PC-9 (cell line): ENCODE results near the gene DUSP16.

Experiments used
- EZH2 ChIP-seq: fragments of 200-600 bp; sonication (generic); IDR thresholded peaks from 2 replicates; pipeline ENCODE4 v1.8.0; 2017; ENCODE audit warnings: antibody characterized with exemption, low read depth
- TF ChIP-seq, protein P1 (sequence below): fragments of 200-600 bp; sonication (generic); conservative IDR thresholded peaks from 2 replicates; pipeline ENCODE4 v1.6.1; 2017; ENCODE audit warnings: mixed run types, antibody characterized with exemption, mild to moderate bottlenecking, moderate library complexity

DNA sequence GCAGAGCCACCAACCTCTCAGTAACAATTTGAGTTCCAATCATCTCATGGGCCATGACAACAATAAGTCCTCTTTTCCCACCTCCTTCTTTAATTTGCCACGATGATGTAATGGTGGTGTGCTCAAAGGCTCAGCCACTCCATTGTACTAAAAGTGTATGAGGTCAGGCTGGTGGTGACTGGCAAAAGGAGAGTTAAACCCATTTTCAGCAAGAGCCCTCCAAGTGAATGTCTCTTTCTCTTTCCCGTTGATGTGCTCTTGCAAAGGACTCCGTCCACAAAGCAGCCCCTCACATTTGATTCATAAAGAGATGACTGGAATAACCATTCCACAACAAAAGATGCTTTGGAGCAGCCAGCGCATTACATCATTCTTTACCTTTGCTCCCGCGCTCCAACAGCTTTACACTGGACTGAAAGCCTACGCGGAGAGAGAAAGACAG is 41.6 kb downstream of the DUSP16 start:
- TF ChIP-seq, protein P1, sequence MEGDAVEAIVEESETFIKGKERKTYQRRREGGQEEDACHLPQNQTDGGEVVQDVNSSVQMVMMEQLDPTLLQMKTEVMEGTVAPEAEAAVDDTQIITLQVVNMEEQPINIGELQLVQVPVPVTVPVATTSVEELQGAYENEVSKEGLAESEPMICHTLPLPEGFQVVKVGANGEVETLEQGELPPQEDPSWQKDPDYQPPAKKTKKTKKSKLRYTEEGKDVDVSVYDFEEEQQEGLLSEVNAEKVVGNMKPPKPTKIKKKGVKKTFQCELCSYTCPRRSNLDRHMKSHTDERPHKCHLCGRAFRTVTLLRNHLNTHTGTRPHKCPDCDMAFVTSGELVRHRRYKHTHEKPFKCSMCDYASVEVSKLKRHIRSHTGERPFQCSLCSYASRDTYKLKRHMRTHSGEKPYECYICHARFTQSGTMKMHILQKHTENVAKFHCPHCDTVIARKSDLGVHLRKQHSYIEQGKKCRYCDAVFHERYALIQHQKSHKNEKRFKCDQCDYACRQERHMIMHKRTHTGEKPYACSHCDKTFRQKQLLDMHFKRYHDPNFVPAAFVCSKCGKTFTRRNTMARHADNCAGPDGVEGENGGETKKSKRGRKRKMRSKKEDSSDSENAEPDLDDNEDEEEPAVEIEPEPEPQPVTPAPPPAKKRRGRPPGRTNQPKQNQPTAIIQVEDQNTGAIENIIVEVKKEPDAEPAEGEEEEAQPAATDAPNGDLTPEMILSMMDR, result no peak
- TF ChIP-seq EZH2, result no peak
